HEK293 (cell line): ENCODE measurements around the gene INPP5A.

ENCODE experiments used
- TCF7L2 ChIP-seq: IDR thresholded peaks from 2 replicates; pipeline ENCODE4 v1.6.1; 2011; ENCODE audit warnings: low read depth, mild to moderate bottlenecking, inconsistent platforms, low read length, moderate library complexity, borderline replicate concordance
- ZBTB20 ChIP-seq: fragments of 450-650 bp; formaldehyde crosslinking; IDR thresholded peaks from 2 replicates; pipeline ENCODE4 v1.5.1; 2016; ENCODE audit warnings: missing biosample characterization, missing genetic modification characterization
- ZNF274 ChIP-seq, 2 experiments: fragments of 200-500 bp in 1 of 2; fragments of 450-650 bp in 1 of 2; sonication (Bioruptor generic) in 1 of 2; formaldehyde crosslinking in 1 of 2; IDR thresholded peaks; 2 replicates each; pipeline versions ENCODE4 v1.5.1 to v1.6.1; 2014 to 2016; ENCODE audit warnings: borderline replicate concordance in 1 of 2, inconsistent platforms in 1 of 2, low read length in 1 of 2, missing biosample characterization in 1 of 2, missing genetic modification characterization in 1 of 2
- ZNF292 ChIP-seq: fragments of 450-650 bp; formaldehyde crosslinking; IDR thresholded peaks from 2 replicates; pipeline ENCODE4 v1.5.1; 2016; ENCODE audit warnings: low read depth, missing biosample characterization, missing genetic modification characterization, borderline replicate concordance
- ZNF311 ChIP-seq: fragments of 450-650 bp; formaldehyde crosslinking; IDR thresholded peaks from 2 replicates; pipeline ENCODE4 v1.5.1; 2017; ENCODE audit warnings: missing biosample characterization, missing genetic modification characterization, borderline replicate concordance
- ZNF768 ChIP-seq: fragments of 450-650 bp; formaldehyde crosslinking; IDR thresholded peaks from 2 replicates; pipeline ENCODE4 v1.5.1; 2018; ENCODE audit warnings: missing biosample characterization, mild to moderate bottlenecking, missing genetic modification characterization
- ZNF776 ChIP-seq: fragments of 450-650 bp; formaldehyde crosslinking; IDR thresholded peaks from 2 replicates; pipeline ENCODE4 v1.5.0; 2017; ENCODE audit warnings: missing biosample characterization, missing genetic modification characterization, borderline replicate concordance
- ZNF792 ChIP-seq: fragments of 450-650 bp; formaldehyde crosslinking; IDR thresholded peaks from 2 replicates; pipeline ENCODE4 v1.5.1; 2016; ENCODE audit warnings: missing biosample characterization, missing genetic modification characterization
- TF ChIP-seq, protein P1 (sequence below): fragments of 450-650 bp; formaldehyde crosslinking; IDR thresholded peaks from 2 replicates; pipeline ENCODE4 v1.5.1; 2016; ENCODE audit warnings: missing biosample characterization, missing genetic modification characterization
- TF ChIP-seq, protein P2 (sequence below): fragments of 450-650 bp; formaldehyde crosslinking; IDR thresholded peaks from 2 replicates; pipeline ENCODE4 v1.5.1; 2016; ENCODE audit warnings: missing biosample characterization, missing genetic modification characterization, low read depth
- TF ChIP-seq, protein P3 (sequence below): fragments of 450-650 bp; formaldehyde crosslinking; IDR thresholded peaks from 2 replicates; pipeline ENCODE4 v1.5.1; 2016; ENCODE audit warnings: missing biosample characterization, missing genetic modification characterization
- TF ChIP-seq, protein P4 (sequence below): fragments of 450-650 bp; formaldehyde crosslinking; IDR thresholded peaks from 2 replicates; pipeline ENCODE4 v1.5.1; 2016; ENCODE audit warnings: missing biosample characterization, missing genetic modification characterization

DNA sequence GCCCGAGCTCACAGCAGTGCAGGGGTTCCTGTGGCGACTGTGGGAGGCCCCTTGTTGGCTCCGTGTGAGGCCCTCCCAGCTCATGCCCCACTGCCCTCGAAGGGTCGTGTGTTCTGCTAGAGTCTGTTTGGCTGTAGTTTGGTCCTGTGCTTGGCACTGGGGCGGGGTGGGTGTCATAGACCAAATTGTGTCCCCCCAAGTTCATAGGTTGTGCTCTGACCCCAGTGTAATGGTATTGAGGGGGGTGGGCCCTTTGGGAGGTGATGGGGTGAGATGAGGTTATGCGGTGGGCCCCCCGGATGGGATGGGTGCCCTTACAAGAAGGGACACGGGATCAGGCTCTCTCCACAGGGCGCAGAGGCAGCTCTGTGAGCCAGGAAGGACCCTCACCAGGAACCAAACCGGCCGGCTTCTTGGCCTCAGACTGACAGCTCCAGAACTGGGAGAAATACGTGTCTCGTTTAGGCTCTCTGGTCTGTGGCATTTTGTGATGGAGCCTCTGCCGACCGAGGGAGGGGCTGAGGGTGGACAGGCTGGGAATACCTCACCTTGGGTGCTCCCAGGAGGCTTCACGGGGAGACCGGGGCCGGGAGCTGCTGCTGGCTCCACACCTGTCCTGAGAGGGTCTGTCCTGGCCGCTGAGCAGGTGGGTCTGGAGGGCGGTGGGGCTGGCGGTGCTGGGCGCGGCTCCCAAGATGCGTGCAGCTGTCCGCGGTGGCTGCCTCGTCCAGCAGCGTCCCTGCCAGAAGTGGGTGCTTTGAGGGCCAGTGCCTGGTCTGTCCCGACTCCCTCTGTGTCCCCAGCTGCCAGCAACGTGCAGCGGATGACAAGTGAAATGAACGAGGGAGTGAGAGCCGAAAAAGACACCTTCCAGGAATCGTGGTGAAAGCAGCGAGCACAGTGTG is 89.4 kb downstream of the INPP5A start:
- TF ChIP-seq ZNF274 (IDR thresholded peaks at IDR 0.05; ENCODE audit: low read length), result no peak
- no peak for TF ChIP-seq ZNF274 (tag by site-specific recombination; IDR thresholded peaks at IDR 0.05; ENCODE audit: borderline replicate concordance)
- no peak for TF ChIP-seq ZNF311 (tag by site-specific recombination)
- TF ChIP-seq, protein P1, sequence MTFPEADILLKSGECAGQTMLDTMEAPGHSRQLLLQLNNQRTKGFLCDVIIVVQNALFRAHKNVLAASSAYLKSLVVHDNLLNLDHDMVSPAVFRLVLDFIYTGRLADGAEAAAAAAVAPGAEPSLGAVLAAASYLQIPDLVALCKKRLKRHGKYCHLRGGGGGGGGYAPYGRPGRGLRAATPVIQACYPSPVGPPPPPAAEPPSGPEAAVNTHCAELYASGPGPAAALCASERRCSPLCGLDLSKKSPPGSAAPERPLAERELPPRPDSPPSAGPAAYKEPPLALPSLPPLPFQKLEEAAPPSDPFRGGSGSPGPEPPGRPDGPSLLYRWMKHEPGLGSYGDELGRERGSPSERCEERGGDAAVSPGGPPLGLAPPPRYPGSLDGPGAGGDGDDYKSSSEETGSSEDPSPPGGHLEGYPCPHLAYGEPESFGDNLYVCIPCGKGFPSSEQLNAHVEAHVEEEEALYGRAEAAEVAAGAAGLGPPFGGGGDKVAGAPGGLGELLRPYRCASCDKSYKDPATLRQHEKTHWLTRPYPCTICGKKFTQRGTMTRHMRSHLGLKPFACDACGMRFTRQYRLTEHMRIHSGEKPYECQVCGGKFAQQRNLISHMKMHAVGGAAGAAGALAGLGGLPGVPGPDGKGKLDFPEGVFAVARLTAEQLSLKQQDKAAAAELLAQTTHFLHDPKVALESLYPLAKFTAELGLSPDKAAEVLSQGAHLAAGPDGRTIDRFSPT, result no peak
- TF ChIP-seq, protein P2, sequence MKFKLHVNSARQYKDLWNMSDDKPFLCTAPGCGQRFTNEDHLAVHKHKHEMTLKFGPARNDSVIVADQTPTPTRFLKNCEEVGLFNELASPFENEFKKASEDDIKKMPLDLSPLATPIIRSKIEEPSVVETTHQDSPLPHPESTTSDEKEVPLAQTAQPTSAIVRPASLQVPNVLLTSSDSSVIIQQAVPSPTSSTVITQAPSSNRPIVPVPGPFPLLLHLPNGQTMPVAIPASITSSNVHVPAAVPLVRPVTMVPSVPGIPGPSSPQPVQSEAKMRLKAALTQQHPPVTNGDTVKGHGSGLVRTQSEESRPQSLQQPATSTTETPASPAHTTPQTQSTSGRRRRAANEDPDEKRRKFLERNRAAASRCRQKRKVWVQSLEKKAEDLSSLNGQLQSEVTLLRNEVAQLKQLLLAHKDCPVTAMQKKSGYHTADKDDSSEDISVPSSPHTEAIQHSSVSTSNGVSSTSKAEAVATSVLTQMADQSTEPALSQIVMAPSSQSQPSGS, result no peak
- TF ChIP-seq, protein P3, sequence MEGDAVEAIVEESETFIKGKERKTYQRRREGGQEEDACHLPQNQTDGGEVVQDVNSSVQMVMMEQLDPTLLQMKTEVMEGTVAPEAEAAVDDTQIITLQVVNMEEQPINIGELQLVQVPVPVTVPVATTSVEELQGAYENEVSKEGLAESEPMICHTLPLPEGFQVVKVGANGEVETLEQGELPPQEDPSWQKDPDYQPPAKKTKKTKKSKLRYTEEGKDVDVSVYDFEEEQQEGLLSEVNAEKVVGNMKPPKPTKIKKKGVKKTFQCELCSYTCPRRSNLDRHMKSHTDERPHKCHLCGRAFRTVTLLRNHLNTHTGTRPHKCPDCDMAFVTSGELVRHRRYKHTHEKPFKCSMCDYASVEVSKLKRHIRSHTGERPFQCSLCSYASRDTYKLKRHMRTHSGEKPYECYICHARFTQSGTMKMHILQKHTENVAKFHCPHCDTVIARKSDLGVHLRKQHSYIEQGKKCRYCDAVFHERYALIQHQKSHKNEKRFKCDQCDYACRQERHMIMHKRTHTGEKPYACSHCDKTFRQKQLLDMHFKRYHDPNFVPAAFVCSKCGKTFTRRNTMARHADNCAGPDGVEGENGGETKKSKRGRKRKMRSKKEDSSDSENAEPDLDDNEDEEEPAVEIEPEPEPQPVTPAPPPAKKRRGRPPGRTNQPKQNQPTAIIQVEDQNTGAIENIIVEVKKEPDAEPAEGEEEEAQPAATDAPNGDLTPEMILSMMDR, result no peak
- TF ChIP-seq ZNF768 (tag by site-specific recombination), result no peak
- TF ChIP-seq, protein P4, sequence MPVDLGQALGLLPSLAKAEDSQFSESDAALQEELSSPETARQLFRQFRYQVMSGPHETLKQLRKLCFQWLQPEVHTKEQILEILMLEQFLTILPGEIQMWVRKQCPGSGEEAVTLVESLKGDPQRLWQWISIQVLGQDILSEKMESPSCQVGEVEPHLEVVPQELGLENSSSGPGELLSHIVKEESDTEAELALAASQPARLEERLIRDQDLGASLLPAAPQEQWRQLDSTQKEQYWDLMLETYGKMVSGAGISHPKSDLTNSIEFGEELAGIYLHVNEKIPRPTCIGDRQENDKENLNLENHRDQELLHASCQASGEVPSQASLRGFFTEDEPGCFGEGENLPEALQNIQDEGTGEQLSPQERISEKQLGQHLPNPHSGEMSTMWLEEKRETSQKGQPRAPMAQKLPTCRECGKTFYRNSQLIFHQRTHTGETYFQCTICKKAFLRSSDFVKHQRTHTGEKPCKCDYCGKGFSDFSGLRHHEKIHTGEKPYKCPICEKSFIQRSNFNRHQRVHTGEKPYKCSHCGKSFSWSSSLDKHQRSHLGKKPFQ, result no peak
- no peak for TF ChIP-seq ZNF776 (tag by site-specific recombination)
- TF ChIP-seq ZBTB20 (tag by site-specific recombination), result no peak
- no peak for TF ChIP-seq ZNF792 (tag by site-specific recombination)
- no peak for TF ChIP-seq ZNF292 (tag by site-specific recombination)
- TF ChIP-seq TCF7L2, result no peak
